SK-N-SH treated with all-trans-retinoic acid at 6 μM for 48 hours (cell line): Measurements from ENCODE around the gene MEX3B.

Experiments
- BACH2 ChIP-seq: fragments of 250-450 bp; sonication (Bioruptor Pico); IDR thresholded peaks from 2 replicates; pipeline ENCODE4 v1.9.0; 2021; ENCODE audit warnings: mild to moderate bottlenecking, borderline replicate concordance
- CSDC2 ChIP-seq: fragments of 250-450 bp; sonication (Bioruptor Pico); IDR thresholded peaks from 2 replicates; pipeline ENCODE4 v1.5.0; 2020; ENCODE audit warnings: mild to moderate bottlenecking, moderate library complexity
- CSRNP3 ChIP-seq: fragments of 250-450 bp; sonication (Bioruptor Pico); IDR thresholded peaks from 2 replicates; pipeline ENCODE4 v1.5.1; 2021; ENCODE audit warnings: mild to moderate bottlenecking, moderate library complexity
- ESRRG ChIP-seq: fragments of 250-450 bp; sonication (Bioruptor Pico); IDR thresholded peaks from 2 replicates; pipeline ENCODE4 v1.6.1; 2021; ENCODE audit warnings: mild to moderate bottlenecking
- PATZ1 ChIP-seq: fragments of 250-450 bp; sonication (Bioruptor Pico); IDR thresholded peaks from 2 replicates; pipeline ENCODE4 v1.8.0; 2020; ENCODE audit warnings: mild to moderate bottlenecking, moderate library complexity, borderline replicate concordance
- POU6F1 ChIP-seq: fragments of 250-450 bp; sonication (Bioruptor Pico); IDR thresholded peaks from 2 replicates; pipeline ENCODE4 v1.8.0; 2021; ENCODE audit warnings: low read depth, mild to moderate bottlenecking, moderate library complexity, borderline replicate concordance
- PPARA ChIP-seq: fragments of 250-450 bp; sonication (Bioruptor Pico); IDR thresholded peaks from 2 replicates; pipeline ENCODE4 v1.5.0; 2020; ENCODE audit warnings: mild to moderate bottlenecking, borderline replicate concordance
- RARB ChIP-seq: fragments of 250-450 bp; sonication (Bioruptor Pico); IDR thresholded peaks from 2 replicates; pipeline ENCODE4 v1.8.0; 2021; ENCODE audit warnings: mild to moderate bottlenecking, moderate library complexity
- TOX ChIP-seq: fragments of 250-450 bp; sonication (Bioruptor Pico); IDR thresholded peaks from 2 replicates; pipeline ENCODE4 v1.8.0; 2021; ENCODE audit warnings: mild to moderate bottlenecking, moderate library complexity, borderline replicate concordance
- ZFP3 ChIP-seq: fragments of 250-450 bp; sonication (Bioruptor Pico); IDR thresholded peaks from 2 replicates; pipeline ENCODE4 v1.5.0; 2020; ENCODE audit warnings: mild to moderate bottlenecking, moderate library complexity
- ZFP30 ChIP-seq: fragments of 450-650 bp; formaldehyde crosslinking; IDR thresholded peaks from 2 replicates; pipeline ENCODE4 v1.5.0; 2022; ENCODE audit warnings: mild to moderate bottlenecking, moderate library complexity
- ZNF70 ChIP-seq: fragments of 450-650 bp; formaldehyde crosslinking; IDR thresholded peaks from 2 replicates; pipeline ENCODE4 v1.5.0; 2020; ENCODE audit warnings: mild to moderate bottlenecking, moderate library complexity
- ZNF8 ChIP-seq: fragments of 450-650 bp; formaldehyde crosslinking; IDR thresholded peaks from 2 replicates; pipeline ENCODE4 v1.5.0; 2020; ENCODE audit warnings: mild to moderate bottlenecking, moderate library complexity

- TF ChIP-seq ESRRG (CRISPR knock-in tag) (no peak), CSDC2 (CRISPR knock-in tag) (no peak), CSRNP3 (CRISPR knock-in tag) (no peak), ZFP3 (CRISPR knock-in tag) (no peak), ZFP30 (CRISPR knock-in tag) (no peak), PATZ1 (no peak), BACH2 (CRISPR knock-in tag) (no peak), POU6F1 (no peak), ZNF8 (CRISPR knock-in tag) (no peak), RARB (CRISPR knock-in tag) (no peak), ZNF70 (CRISPR knock-in tag) (no peak), TOX (no peak), PPARA (CRISPR knock-in tag) (no peak)
Observed at GRCh38 chr15:82003916-82004315, 41.9 kb downstream of the MEX3B start.
